OCI-LY1 (cell line): ENCODE results near the gene DIP2B.

ENCODE experiments used
- H2AFZ ChIP-seq: fragments of 200-600 bp; sonication (generic), shearing (Covaris generic); 2 replicates; pipeline ENCODE4 v1.6.0; 2014; ENCODE audit warnings: antibody characterized with exemption, mild to moderate bottlenecking, low read length
- H3F3A ChIP-seq: fragments of 200-600 bp; sonication (generic), shearing (Covaris generic); 2 replicates; pipeline ENCODE4 v1.6.0; 2014; ENCODE audit warnings: mild to moderate bottlenecking, antibody characterized with exemption, low read length, moderate library complexity; ENCODE audit not compliant: insufficient read depth
- H3K27ac ChIP-seq: fragments of 200-600 bp; sonication (generic); 2 replicates; pipeline ENCODE4 v1.5.1; 2014; ENCODE audit warnings: low read length, mixed run types, mild to moderate bottlenecking, low read depth; ENCODE audit not compliant: poor library complexity, severe bottlenecking
- H3K27me3 ChIP-seq: fragments of 200-600 bp; sonication (generic); 2 replicates; pipeline ENCODE4 v1.6.0; 2014; ENCODE audit warnings: antibody characterized with exemption, mild to moderate bottlenecking, low read length, moderate library complexity; ENCODE audit not compliant: insufficient read depth
- H3K36me3 ChIP-seq: fragments of 200-600 bp; sonication (generic); 2 replicates; pipeline ENCODE4 v1.6.1; 2014; ENCODE audit warnings: mild to moderate bottlenecking, antibody characterized with exemption, low read length, moderate library complexity, mixed read lengths; ENCODE audit not compliant: insufficient read depth
- H3K4me1 ChIP-seq: fragments of 200-600 bp; sonication (generic); 2 replicates; pipeline ENCODE4 v1.5.1; 2014; ENCODE audit warnings: mild to moderate bottlenecking, low read length, moderate library complexity; ENCODE audit not compliant: insufficient read depth, severe bottlenecking
- H3K4me2 ChIP-seq: fragments of 200-600 bp; sonication (generic), shearing (Covaris generic); 2 replicates; pipeline ENCODE4 v1.6.1; 2014; ENCODE audit warnings: low read length
- H3K4me3 ChIP-seq: fragments of 200-600 bp; sonication (generic); 2 replicates; pipeline ENCODE4 v1.5.1; 2014; ENCODE audit warnings: low read length, low read depth, mild to moderate bottlenecking, mixed read lengths; ENCODE audit not compliant: poor library complexity, severe bottlenecking
- H3K79me2 ChIP-seq: fragments of 200-600 bp; shearing (Covaris generic); 2 replicates; pipeline ENCODE4 v1.6.1; 2016; ENCODE audit warnings: mixed run types, low read length, mixed read lengths; ENCODE audit not compliant: insufficient read depth
- H3K9ac ChIP-seq: fragments of 200-600 bp; sonication (generic), shearing (Covaris generic); 2 replicates; pipeline ENCODE4 v1.6.1; 2014; ENCODE audit warnings: mild to moderate bottlenecking, low read length, mixed read lengths
- H3K9me2 ChIP-seq: fragments of 200-600 bp; sonication (generic), shearing (Covaris generic); 2 replicates; pipeline ENCODE4 v1.6.1; 2014; ENCODE audit warnings: low read depth, mild to moderate bottlenecking, low read length, mixed read lengths
- H3K9me3 ChIP-seq: fragments of 200-600 bp; shearing (Covaris generic); 2 replicates; pipeline ENCODE4 v1.6.1; 2014; ENCODE audit warnings: low read length, mixed read lengths
- H4K20me1 ChIP-seq: fragments of 200-600 bp; sonication (generic), shearing (Covaris generic); 2 replicates; pipeline ENCODE4 v1.6.0; 2016; ENCODE audit warnings: mild to moderate bottlenecking, low read length; ENCODE audit not compliant: insufficient read depth
- CTCF ChIP-seq: fragments of 200-600 bp; sonication (generic), shearing (Covaris generic); IDR thresholded peaks from 2 replicates; pipeline ENCODE4 v1.5.1; 2017; ENCODE audit warnings: mild to moderate bottlenecking, antibody characterized with exemption, low read length, moderate library complexity, mixed read lengths
- EZH2 ChIP-seq: fragments of 200-600 bp; sonication (generic), shearing (Covaris generic); IDR thresholded peaks from 2 replicates; pipeline ENCODE4 v1.8.0; 2017; ENCODE audit warnings: borderline replicate concordance, mixed run types, mild to moderate bottlenecking, antibody characterized with exemption, low read length, moderate library complexity, mixed read lengths

Gene DIP2B

GRCh38 chr12:50506753-50507473, 2.1 kb downstream of the DIP2B start:
- H4K20me1 ChIP-seq, result no peaks in the 10 kb centered on the region
- TF ChIP-seq EZH2 (no peak), CTCF (no peak)
- no peak overlapping the region for H3K4me3 ChIP-seq
- H3K27ac ChIP-seq, result no peak overlapping the region
- no peaks in the 10 kb centered on the region for H3F3A ChIP-seq
- H3K36me3 ChIP-seq, result no peaks in the 10 kb centered on the region
- no peaks in the 10 kb centered on the region for H3K79me2 ChIP-seq
- H3K9me2 ChIP-seq, result no peaks in the 10 kb centered on the region
- no peak overlapping the region for H3K9ac ChIP-seq
- H3K27me3 ChIP-seq, result no peaks in the 10 kb centered on the region
- H3K4me2 ChIP-seq, result no peak overlapping the region
- H3K4me1 ChIP-seq, result peaks cover 19% of the 10 kb centered on the region
- no peaks in the 10 kb centered on the region for H3K9me3 ChIP-seq
- H2AFZ ChIP-seq, result no peak overlapping the region

GRCh38 chr12:50507474-50507838, 2.7 kb downstream of the DIP2B start:
- no peak overlapping the region for H3K9ac ChIP-seq

GRCh38 chr12:50507930-50508329, 3.1 kb downstream of the DIP2B start:
- H2AFZ ChIP-seq, result no peak overlapping the region
- H3K4me3 ChIP-seq, result no peak overlapping the region
- no peak overlapping the region for H3K4me2 ChIP-seq
- H3F3A ChIP-seq, result no peaks in the 10 kb centered on the region
- H3K79me2 ChIP-seq, result no peaks in the 10 kb centered on the region
- no peaks in the 10 kb centered on the region for H3K27me3 ChIP-seq
- H3K9me3 ChIP-seq, result no peaks in the 10 kb centered on the region
- H3K36me3 ChIP-seq, result no peaks in the 10 kb centered on the region
- no peak overlapping the region for H3K27ac ChIP-seq
- no peaks in the 10 kb centered on the region for H3K9me2 ChIP-seq
- TF ChIP-seq EZH2, result no peak
- no peak for TF ChIP-seq CTCF
- no peaks in the 10 kb centered on the region for H4K20me1 ChIP-seq
- H3K4me1 ChIP-seq, result peaks cover 19% of the 10 kb centered on the region
- no peak overlapping the region for H3K9ac ChIP-seq

More at GRCh38 chr12:50507474-50507838, 2.7 kb downstream of the DIP2B start:
- no peaks in the 10 kb centered on the region for H3K27me3 ChIP-seq
- H3K4me2 ChIP-seq, result no peak overlapping the region
- H3K27ac ChIP-seq, result no peak overlapping the region
- H4K20me1 ChIP-seq, result no peaks in the 10 kb centered on the region
- peaks cover 19% of the 10 kb centered on the region for H3K4me1 ChIP-seq
- H2AFZ ChIP-seq, result no peak overlapping the region
- no peak for TF ChIP-seq CTCF
- no peak for TF ChIP-seq EZH2
- H3K9me3 ChIP-seq, result no peaks in the 10 kb centered on the region
- no peaks in the 10 kb centered on the region for H3K9me2 ChIP-seq
- H3K79me2 ChIP-seq, result no peaks in the 10 kb centered on the region
- H3F3A ChIP-seq, result no peaks in the 10 kb centered on the region
- H3K4me3 ChIP-seq, result no peak overlapping the region
- H3K36me3 ChIP-seq, result no peaks in the 10 kb centered on the region
